Measurements from ENCODE around the gene UBE4B.

- TF ChIP-seq CTCF (conservative IDR thresholded peaks at IDR 0.05; ENCODE audit: low read depth, low read length) (no peak), POLR2A (IDR thresholded peaks at IDR 0.05; ENCODE audit: low read depth, low read length) (no peak), MXI1 (IDR thresholded peaks at IDR 0.05; ENCODE audit: borderline replicate concordance, low read depth, low read length) (no peak), MAZ (IDR thresholded peaks at IDR 0.05; ENCODE audit: borderline replicate concordance, low read depth, low read length) (no peak)
These were observed 42.3 kb downstream of the UBE4B start for GRCh38 chr1:10074852-10075730.
